Sigmoid colon (tissue), 4 donors: Measurements from ENCODE around the gene GBGT1.

ENCODE experiments used
- CTCF ChIP-seq, 4 experiments: fragments of 450-650 bp in 3 of 4; fragments of 200-600 bp in 1 of 4; IDR thresholded peaks; one replicate each; pipeline ENCODE4 v1.5.1; 2016 to 2019; ENCODE audit warnings: antibody characterized with exemption in 4 of 4, mild to moderate bottlenecking in 3 of 4, moderate library complexity in 2 of 4
- EP300 ChIP-seq, 4 donors: sonication (generic); formaldehyde crosslinking; IDR thresholded peaks; one replicate each; pipeline ENCODE4 v1.6.1; 2017; ENCODE audit warnings: antibody characterized with exemption in 4 of 4
- POLR2A ChIP-seq, 2 donors: fragments of 450-650 bp; IDR thresholded peaks; one replicate each; pipeline ENCODE4 v1.6.1; 2016; ENCODE audit warnings: antibody characterized with exemption in 2 of 2, mild to moderate bottlenecking in 2 of 2, moderate library complexity in 2 of 2
- POLR2AphosphoS5 ChIP-seq, 4 donors: sonication (generic); formaldehyde crosslinking; IDR thresholded peaks; one replicate each; pipeline ENCODE4 v1.6.1; 2017; ENCODE audit warnings: antibody characterized with exemption in 4 of 4

DNA sequence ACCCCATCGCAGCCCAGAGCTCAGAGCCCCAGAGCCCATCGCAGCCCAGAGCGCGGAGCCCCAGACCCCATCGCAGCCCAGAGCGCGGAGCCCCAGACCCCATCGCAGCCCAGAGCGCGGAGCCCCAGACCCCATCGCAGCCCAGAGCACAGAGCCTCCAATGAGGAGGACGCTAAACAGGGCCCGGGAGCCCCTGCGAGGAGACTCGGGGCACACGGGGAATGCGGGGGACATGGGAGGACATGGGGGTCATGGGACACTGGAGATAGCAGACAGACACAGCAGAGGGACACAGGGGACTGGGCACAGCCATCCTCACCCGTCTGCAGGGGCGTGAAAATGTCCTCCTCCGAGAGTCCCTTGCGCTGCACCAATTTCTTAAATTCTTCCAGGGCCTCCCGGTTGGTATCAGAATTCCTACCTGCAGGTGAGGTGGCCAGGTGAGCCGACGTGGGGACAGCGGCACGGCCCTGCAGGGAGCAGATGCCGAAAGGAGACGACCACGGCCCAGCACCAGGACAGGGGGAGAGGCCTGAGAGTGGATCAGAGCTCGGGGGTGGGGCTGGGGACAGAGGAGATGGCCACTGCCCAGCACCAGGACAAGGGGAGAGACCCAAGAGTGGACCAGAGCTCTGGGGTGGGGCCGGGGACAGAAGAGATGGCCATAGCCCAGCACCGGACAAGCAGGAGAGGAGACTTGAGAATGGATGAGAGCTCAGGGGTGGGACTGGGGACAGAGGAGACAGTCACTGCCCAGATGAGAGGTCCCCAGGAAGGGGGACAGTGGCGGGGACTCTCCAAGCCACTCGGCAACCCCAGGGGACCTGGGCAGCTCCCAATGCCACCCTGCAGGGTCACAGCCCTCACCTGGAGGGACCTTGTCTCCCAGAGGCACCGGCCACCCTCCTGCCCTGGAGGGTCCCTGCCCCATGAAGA is 42.5 kb upstream of the GBGT1 start:
- TF ChIP-seq POLR2A (IDR thresholded peaks at IDR 0.05) (no peak), CTCF (IDR thresholded peaks at IDR 0.05) (no peak), POLR2AphosphoS5 (IDR thresholded peaks at IDR 0.05) (no peak), EP300 (IDR thresholded peaks at IDR 0.05) (no peak)
